ENCODE measurements around the gene FAHD1.
A peak's percentile ranks its signal among the peaks of the same experiment; 100 is the strongest.

Gene FAHD1

DNA sequence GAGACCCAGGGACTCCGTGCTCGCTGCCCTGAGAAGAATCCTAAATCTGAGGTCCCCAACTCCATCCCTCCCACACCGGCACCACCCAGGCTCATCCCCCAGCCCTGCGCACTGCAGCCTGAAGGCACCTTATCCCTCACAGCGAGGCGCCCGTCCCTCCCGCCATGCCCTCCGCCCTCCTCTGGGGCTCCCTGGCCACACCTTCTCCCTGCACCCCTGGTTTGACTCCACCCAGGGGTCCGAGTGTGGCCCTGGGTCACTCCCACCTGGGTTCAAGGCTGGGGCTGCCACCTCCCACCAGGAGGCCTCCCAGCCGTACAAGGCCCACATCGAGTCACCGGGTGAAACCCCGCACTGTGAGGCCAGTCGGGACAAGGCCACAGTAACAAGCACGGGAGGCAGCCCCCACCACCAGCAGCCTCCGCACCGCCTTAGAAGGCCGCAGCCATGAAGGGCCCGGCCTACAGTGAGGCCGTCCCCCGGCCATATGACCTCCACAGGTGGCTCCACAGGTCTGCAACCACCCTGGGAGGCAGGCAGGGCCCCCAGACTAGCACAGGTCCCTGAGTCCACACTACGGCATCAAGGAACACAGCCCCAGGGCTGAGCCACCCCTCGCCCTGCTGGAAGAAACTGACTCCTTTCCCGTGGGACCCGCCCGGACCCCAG is 8.7 kb upstream of the FAHD1 start:
- DNase-seq, result no peak

DNA sequence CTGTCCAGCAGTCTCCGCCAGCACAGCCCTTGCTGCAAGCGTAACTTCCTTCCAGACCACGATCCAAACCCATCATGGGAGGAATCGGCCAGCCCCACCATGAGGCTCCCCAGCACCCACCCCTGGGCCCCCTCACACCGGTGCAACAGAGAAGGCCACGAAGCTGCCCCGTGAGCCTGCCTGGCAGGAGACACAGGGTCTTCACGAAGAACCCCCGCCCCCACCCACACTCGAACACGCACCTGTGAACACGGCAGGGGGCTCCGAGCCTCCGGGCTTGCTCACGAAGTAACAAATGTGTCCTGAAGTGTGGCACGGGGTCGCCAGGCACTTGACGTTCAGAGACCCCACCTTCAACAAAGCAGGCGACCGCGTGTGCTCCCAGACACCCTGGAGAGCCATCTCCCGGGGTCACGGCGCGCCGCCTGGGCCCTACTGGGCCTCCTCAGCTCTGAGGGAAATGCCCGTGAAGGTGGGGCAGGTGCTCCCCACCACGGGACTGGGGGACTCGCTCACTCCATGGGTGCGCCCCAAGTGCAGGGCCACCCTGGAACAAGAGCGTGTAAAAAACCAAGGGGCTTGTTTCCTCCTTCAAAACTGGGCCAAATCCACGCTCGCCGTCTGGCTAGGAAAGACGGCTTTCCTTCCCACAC is 8.0 kb upstream of the FAHD1 start:
- no peak for DNase-seq

GRCh38 chr16:1819611-1820010 is 7.4 kb upstream of the FAHD1 start:
- no peak for DNase-seq

DNA sequence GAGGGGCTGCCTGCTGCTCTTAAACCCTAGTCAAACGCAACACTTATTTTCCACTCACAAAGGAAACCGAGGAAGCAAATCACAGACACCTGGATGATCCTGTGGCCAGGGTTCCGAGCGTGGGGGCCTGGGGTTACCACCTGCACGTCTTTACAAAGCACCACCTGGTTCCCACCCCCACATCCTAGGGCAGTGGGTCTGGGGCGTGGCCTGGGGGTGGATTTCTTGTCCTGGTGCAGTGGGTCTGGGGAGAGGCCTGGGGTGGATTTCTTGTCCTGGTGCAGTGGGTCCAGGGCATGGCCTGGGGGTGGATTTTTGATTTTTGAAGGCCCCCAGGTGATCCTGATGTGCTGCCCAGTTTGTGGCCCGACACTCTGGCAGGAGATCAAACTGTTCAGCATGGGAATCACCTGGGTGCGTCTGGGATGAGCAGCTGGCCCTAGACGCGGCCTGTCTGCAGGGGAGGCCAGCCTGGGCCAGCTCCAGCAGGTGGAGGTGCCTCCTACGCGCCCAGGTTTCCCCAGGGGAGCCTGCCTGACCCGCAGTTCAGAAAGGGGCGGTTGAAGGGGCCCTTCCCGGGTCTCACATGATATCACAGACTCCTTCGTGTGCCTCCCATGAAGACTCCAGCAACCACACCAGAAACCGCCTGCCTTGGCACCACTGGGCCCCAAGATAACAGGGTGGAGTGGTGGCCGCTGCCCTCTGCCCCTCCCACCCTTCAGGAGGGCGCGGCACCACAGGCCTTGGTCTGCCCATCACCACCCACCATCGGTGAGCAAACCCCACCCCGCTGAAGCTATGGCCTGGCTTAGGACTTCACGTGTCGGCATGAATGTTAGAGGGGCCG is 6.7 kb upstream of the FAHD1 start:
- DNase-seq, result no peak

- DNase-seq, result no peak
These were observed 6.1 kb upstream of the FAHD1 start for GRCh38 chr16:1820946-1821290.

GRCh38 chr16:1821861-1822611 is 5.0 kb upstream of the FAHD1 start:
- DNase-seq, result no peak

- DNase-seq, result no peak
These were observed 4.2 kb upstream of the FAHD1 start for GRCh38 chr16:1822801-1823200.

DNA sequence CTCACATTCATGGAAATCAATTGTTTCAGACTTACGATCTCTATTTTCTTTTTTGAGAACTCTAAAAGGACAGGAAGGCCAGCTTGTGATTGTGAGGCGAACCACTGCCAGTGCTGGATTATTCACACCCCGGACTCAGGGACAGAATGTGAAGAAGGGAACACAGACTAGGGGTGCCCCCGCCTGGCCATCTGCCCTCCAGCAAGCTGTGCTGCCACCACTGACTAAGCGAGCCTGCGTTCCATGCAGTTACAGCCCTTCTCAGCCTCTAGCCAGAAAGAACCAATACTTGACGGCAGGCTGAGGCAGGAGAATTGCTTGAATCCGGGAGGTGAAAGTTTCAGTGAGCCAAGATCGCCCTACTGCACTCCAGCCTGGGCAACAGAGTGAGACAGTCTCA is 3.2 kb upstream of the FAHD1 start:
- DNase-seq, result no peak

GRCh38 chr16:1825381-1825863 is 1.6 kb upstream of the FAHD1 start:
- DNase-seq, result no peak

- DNase-seq, result peak; percentile 45
These were observed 929 bp upstream of the FAHD1 start for GRCh38 chr16:1825864-1826690.

- DNase-seq, result no peak
These were observed 1.8 kb downstream of the FAHD1 start for GRCh38 chr16:1828645-1829410.

DNA sequence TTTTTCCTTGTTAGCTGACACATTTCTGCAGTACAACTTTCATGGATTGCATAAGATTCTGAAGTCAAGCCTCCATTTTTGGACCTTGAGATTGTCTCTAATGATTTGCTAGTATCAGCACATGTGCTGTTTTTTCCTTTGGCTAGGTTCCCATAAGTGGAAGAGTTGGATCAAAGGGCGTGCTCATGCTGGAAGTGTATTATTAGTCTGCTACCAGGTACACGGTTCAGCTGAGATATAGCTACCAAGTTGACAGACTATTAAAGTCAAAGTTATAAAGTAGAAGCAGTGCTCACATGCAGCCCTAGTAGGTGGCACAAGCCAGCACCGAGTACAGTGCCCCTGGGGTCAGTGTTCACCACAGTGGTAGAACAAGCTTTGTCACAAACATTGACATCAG is 3.2 kb downstream of the FAHD1 start:
- no peak for DNase-seq

DNA sequence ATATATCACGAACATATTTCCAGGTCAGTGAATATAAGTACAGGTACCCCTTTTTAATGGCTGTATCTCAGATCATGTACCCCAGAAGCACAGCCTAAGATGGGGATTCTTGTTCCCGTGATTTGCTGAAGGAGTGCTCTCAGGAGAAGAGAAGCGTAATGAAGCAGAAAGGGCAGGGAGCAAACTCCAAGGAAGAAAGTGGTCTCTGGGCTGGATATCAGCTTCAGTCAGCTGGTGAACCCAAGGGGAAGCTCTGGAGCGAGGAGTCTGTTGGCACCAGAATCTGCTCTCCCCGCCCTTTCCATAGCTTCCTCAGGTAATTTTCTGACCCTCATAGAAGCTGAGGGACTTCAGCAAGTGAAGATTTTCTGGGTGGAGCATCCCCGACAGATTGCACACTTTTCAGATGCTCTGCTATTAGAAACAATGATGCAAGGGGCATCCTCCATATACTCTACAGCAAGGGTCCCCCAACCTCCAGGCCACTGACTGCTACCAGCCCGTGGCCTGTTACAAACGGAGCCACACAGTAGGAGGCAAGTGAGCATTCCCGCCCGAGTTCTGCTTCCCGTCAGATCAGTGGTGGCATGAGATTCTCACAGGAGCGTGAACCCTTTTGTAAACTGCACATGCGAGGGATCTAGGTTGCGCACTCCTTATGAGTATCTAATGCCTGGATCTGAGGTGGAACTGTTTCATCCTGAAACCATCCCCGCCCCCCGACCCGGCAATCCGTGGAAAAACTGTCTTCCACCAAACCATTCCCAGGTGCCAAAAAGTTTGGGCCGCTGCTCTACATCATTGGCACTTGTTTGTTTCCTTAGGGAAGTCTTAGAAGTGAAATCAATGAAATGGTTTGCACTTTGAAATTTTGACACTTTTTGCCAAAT is 4.4 kb downstream of the FAHD1 start:
- DNase-seq, result no peak

- no peak for DNase-seq
These were observed 5.9 kb downstream of the FAHD1 start for GRCh38 chr16:1832838-1833454.

DNA sequence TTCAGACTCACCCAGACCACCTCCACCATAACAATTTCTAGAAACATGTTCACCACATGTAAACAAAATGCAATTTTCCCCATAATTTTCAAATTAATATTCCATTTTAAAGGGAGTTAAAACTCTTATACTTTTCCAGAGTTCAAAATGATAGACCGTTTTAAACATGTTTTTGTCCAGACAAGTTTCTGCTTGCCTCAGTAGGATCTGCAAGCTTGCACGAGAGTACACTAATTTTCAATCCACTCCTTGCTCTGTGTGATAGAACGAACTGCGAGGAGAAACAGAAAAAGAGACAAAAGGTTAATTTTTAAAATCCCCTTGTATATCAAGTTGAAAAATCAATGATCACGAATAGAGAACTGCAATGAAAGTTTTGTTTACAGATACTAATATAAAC is 7.1 kb downstream of the FAHD1 start:
- DNase-seq, result no peak

- no peak for DNase-seq
These were observed 12.5 kb downstream of the FAHD1 start for GRCh38 chr16:1839554-1839953.

GRCh38 chr16:1845985-1846384 is 19.0 kb downstream of the FAHD1 start:
- DNase-seq, result no peak

- DNase-seq, result no peak
These were observed 19.4 kb downstream of the FAHD1 start for GRCh38 chr16:1846416-1846815.

- no peak for DNase-seq
These were observed 24.0 kb downstream of the FAHD1 start for GRCh38 chr16:1850981-1851380.

- no peak for DNase-seq
These were observed 24.8 kb downstream of the FAHD1 start for GRCh38 chr16:1851793-1852192.

All from KG1 (cell line).